ENCODE results near the gene USP17L18.
"Not testable (repeated sequence)": the region's sequence is repeated elsewhere in the genome, so short reads cannot be mapped to it uniquely, and the experiment has no call there.

DNA sequence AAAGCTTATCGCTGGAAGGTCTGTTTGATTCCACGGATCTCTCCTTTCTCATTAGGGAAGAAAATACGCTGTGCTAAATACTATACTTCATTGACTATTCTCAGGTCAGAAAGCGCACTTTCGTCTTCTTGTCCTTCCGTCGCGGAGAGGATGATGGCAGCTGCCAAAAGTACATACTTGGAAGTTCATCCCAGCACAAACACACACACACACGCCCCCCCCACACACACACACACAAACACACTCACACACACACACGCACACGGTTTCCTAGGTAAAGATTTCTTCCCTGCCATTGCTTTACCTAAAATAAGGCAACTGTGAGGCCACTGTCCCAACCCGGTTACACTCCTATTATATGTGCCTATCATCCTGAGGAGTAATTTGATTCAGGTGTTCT lies 10.0 kb upstream of the USP17L18 start:
- TF ChIP-seq, protein P1, sequence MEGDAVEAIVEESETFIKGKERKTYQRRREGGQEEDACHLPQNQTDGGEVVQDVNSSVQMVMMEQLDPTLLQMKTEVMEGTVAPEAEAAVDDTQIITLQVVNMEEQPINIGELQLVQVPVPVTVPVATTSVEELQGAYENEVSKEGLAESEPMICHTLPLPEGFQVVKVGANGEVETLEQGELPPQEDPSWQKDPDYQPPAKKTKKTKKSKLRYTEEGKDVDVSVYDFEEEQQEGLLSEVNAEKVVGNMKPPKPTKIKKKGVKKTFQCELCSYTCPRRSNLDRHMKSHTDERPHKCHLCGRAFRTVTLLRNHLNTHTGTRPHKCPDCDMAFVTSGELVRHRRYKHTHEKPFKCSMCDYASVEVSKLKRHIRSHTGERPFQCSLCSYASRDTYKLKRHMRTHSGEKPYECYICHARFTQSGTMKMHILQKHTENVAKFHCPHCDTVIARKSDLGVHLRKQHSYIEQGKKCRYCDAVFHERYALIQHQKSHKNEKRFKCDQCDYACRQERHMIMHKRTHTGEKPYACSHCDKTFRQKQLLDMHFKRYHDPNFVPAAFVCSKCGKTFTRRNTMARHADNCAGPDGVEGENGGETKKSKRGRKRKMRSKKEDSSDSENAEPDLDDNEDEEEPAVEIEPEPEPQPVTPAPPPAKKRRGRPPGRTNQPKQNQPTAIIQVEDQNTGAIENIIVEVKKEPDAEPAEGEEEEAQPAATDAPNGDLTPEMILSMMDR (IDR thresholded peaks at IDR 0.05), result not testable (repeated sequence)
- TF ChIP-seq POLR2A (IDR thresholded peaks at IDR 0.05), result not testable (repeated sequence)

All from right lobe of liver (tissue), 4 donors.